Trophoblast cell (in vitro differentiated cells and primary cell): Measurements from ENCODE around the gene PLCL1.

Source experiments
- DNase-seq, 2 donors: peaks; one replicate each; pipeline ENCODE4 v3.0.0-alpha.2; 2016
- H2AFZ ChIP-seq: 2 replicates; pipeline ENCODE4 v1.6.1; 2013; ENCODE audit warnings: low read length, moderate library complexity, mild to moderate bottlenecking; ENCODE audit not compliant: insufficient read depth, poor library complexity
- H2AK5ac ChIP-seq: 2 replicates; pipeline ENCODE4 v1.6.1; 2013; ENCODE audit warnings: mild to moderate bottlenecking, low read length
- H2BK120ac ChIP-seq: 2 replicates; pipeline ENCODE4 v1.6.1; 2013; ENCODE audit warnings: low read length, mild to moderate bottlenecking, moderate library complexity; ENCODE audit not compliant: insufficient read depth, poor library complexity
- H2BK12ac ChIP-seq: 2 replicates; pipeline ENCODE4 v1.6.1; 2013; ENCODE audit warnings: mild to moderate bottlenecking, low read length, moderate library complexity
- H2BK5ac ChIP-seq: 2 replicates; pipeline ENCODE4 v1.6.1; 2013; ENCODE audit warnings: low read length, low read depth, moderate library complexity, mild to moderate bottlenecking; ENCODE audit not compliant: poor library complexity
- H3K14ac ChIP-seq: 2 replicates; pipeline ENCODE4 v1.6.1; 2013; ENCODE audit warnings: mild to moderate bottlenecking, low read length
- H3K18ac ChIP-seq: 2 replicates; pipeline ENCODE4 v1.6.1; 2013; ENCODE audit warnings: mild to moderate bottlenecking, low read length
- H3K23ac ChIP-seq: 2 replicates; pipeline ENCODE4 v1.6.1; 2013; ENCODE audit warnings: low read length
- H3K27ac ChIP-seq: 2 replicates; pipeline ENCODE4 v1.5.1; 2013; ENCODE audit warnings: low read depth, mild to moderate bottlenecking, inconsistent platforms, low read length, moderate library complexity
- H3K27me3 ChIP-seq: 2 replicates; pipeline ENCODE4 v1.6.1; 2013; ENCODE audit warnings: inconsistent platforms, mild to moderate bottlenecking, low read length, moderate library complexity; ENCODE audit not compliant: insufficient read depth
- H3K36me3 ChIP-seq, 2 experiments: 1 replicate in 1 of 2; 2 replicates in 1 of 2; pipeline ENCODE4 v1.6.1; 2013; ENCODE audit warnings: low read length in 2 of 2, mild to moderate bottlenecking in 2 of 2, moderate library complexity in 1 of 2; ENCODE audit not compliant: insufficient read depth in 2 of 2, control insufficient read depth in 1 of 2
- H3K4ac ChIP-seq: 2 replicates; pipeline ENCODE4 v1.6.1; 2013; ENCODE audit warnings: low read depth, mild to moderate bottlenecking, low read length, moderate library complexity
- H3K4me1 ChIP-seq, 2 experiments: 1 replicate in 1 of 2; 2 replicates in 1 of 2; pipeline ENCODE4 v1.6.1; 2013; ENCODE audit warnings: low read length in 2 of 2, mild to moderate bottlenecking in 2 of 2, moderate library complexity in 1 of 2; ENCODE audit not compliant: insufficient read depth in 2 of 2, control insufficient read depth in 1 of 2
- H3K4me2 ChIP-seq: 2 replicates; pipeline ENCODE4 v1.6.1; 2013; ENCODE audit warnings: inconsistent platforms, mild to moderate bottlenecking, low read length, moderate library complexity
- H3K4me3 ChIP-seq: 2 replicates; pipeline ENCODE4 v1.5.1; 2013; ENCODE audit warnings: mild to moderate bottlenecking, low read depth, low read length, inconsistent platforms
- H3K79me1 ChIP-seq: one replicate; pipeline ENCODE4 v1.6.1; 2013; ENCODE audit warnings: low read length
- H3K79me2 ChIP-seq: 2 replicates; pipeline ENCODE4 v1.6.1; 2013; ENCODE audit warnings: low read length, mild to moderate bottlenecking; ENCODE audit not compliant: control insufficient read depth, insufficient read depth, poor library complexity
- H3K9ac ChIP-seq: 2 replicates; pipeline ENCODE4 v1.6.1; 2013; ENCODE audit warnings: mild to moderate bottlenecking, low read length
- H3K9me3 ChIP-seq: 2 replicates; pipeline ENCODE4 v1.6.1; 2013; ENCODE audit warnings: low read depth, mild to moderate bottlenecking, control low read depth, inconsistent platforms, low read length; ENCODE audit not compliant: insufficient read depth
- H4K12ac ChIP-seq: 2 replicates; pipeline ENCODE4 v1.6.1; 2013; ENCODE audit warnings: low read depth, mild to moderate bottlenecking, low read length, moderate library complexity
- H4K8ac ChIP-seq: 2 replicates; pipeline ENCODE4 v1.6.1; 2013; ENCODE audit warnings: low read depth, mild to moderate bottlenecking, low read length, moderate library complexity
- H4K91ac ChIP-seq: one replicate; pipeline ENCODE4 v1.6.1; 2013; ENCODE audit warnings: low read depth, mild to moderate bottlenecking, low read length, moderate library complexity
- WGBS: extraction: QIAGEN DNeasy Blood & Tissue Kit; methylation state at CpG from one replicate; pipeline ENCODE4 v1.1.7; 2013; ENCODE audit warnings: missing lambda C conversion rate; ENCODE audit not compliant: insufficient read length, insufficient coverage; ENCODE audit errors: extremely low coverage; 5-methylcytosine and 5-hydroxymethylcytosine counted together

PLCL1 gene

DNA sequence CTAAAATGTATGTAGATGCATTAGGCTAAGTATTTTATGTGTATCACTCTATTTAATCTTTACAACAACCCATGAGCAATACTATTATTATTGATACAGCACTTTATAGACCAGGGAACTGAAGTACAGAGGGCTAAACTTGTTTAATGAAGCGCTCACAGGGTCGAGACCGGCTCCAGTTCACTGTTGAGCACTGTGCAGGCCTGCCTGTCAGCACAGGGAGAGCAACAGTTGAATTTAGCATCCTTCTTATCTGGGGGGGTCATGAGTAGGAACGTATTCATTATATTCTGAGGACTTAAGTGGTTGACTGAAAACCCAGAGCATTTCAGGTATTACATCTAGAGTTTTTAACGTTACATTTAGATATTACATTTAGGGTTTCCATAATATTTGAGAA is 120.1 kb downstream of the PLCL1 start:
- H2AK5ac ChIP-seq = no peak overlapping the region
- H4K91ac ChIP-seq = no peak overlapping the region
- H2BK12ac ChIP-seq = no peak overlapping the region
- DNase-seq = no peak
- no peak overlapping the region for H2AFZ ChIP-seq
- H4K8ac ChIP-seq = no peak overlapping the region
- H3K27me3 ChIP-seq = no peaks in the 10 kb centered on the region
- H3K79me1 ChIP-seq = no peaks in the 10 kb centered on the region
- H4K12ac ChIP-seq = no peak overlapping the region
- no peak overlapping the region for H3K4me3 ChIP-seq
- H2BK120ac ChIP-seq = no peak overlapping the region
- no peak overlapping the region for H3K4ac ChIP-seq
- no peaks in the 10 kb centered on the region for H3K36me3 ChIP-seq
- H2BK5ac ChIP-seq = no peak overlapping the region
- no peaks in the 10 kb centered on the region for H3K79me2 ChIP-seq
- WGBS = no CpG with 5 or more reads among the region's 5 CpGs
- no peak overlapping the region for H3K27ac ChIP-seq
- no peak overlapping the region for H3K18ac ChIP-seq
- H3K4me2 ChIP-seq = no peak overlapping the region
- no peak overlapping the region for H3K14ac ChIP-seq
- H3K4me1 ChIP-seq = no peaks in the 10 kb centered on the region
- no peak overlapping the region for H3K9ac ChIP-seq
- no peaks in the 10 kb centered on the region for H3K9me3 ChIP-seq
- no peak overlapping the region for H3K23ac ChIP-seq

DNA sequence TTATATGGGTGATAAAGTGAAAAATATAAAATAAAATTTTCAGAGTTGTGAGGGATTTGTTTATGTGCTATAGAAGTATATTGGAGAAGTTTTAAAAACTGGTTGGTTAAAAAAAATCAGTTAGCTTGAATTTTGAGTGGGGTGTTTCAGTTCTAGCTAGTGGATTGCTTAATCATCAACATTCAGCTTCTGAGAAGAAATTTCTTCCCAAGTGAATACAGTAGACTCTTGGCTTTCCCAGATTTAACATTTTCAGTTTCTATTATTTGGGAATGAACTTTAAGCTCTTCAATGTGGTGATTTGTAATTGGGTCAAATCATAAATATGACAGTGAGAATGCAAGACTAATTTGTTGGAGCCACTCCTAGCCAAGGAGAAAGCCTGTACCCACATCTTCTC is 120.8 kb downstream of the PLCL1 start:
- Histone ChIP-seq H4K12ac (no peak overlapping the region), H3K27me3 (no peaks in the 10 kb centered on the region), H3K27ac (no peak overlapping the region), H3K79me1 (no peaks in the 10 kb centered on the region), H3K79me2 (no peaks in the 10 kb centered on the region), H2BK12ac (no peak overlapping the region), H3K4me3 (no peak overlapping the region), H3K14ac (no peak overlapping the region), H3K36me3 (no peaks in the 10 kb centered on the region), H3K9me3 (no peaks in the 10 kb centered on the region), H4K8ac (no peak overlapping the region), H3K23ac (no peak overlapping the region), H2BK5ac (no peak overlapping the region), H2AFZ (no peak overlapping the region), H3K4ac (no peak overlapping the region), H3K4me1 (no peaks in the 10 kb centered on the region), H3K9ac (no peak overlapping the region), H3K18ac (no peak overlapping the region), H4K91ac (no peak overlapping the region), H3K4me2 (no peak overlapping the region), H2BK120ac (no peak overlapping the region), H2AK5ac (no peak overlapping the region)
- DNase-seq = no peak

DNA sequence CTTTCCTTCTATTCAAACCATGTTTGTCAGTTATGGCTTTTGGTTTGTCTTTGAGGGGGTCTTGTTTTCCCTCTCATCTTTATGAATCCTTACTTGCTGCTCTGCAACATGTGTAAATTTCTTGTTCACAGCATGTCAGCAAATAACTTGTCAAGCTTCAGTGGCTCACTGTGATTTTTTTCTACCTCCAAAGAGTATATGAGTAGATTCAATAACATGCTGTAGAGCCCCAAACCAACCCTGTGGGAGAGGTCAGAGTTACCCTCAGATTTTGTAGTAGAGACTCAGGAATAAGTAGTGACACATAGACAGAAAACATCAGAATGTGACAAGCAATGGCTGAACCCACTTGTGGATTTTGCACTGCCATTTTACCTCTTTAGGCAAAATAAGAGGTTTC is 121.6 kb downstream of the PLCL1 start:
- no peak overlapping the region for H2BK12ac ChIP-seq
- H3K18ac ChIP-seq = no peak overlapping the region
- H2AFZ ChIP-seq = no peak overlapping the region
- no peaks in the 10 kb centered on the region for H3K4me1 ChIP-seq
- no peak overlapping the region for H3K14ac ChIP-seq
- H3K4me3 ChIP-seq = no peak overlapping the region
- no peak overlapping the region for H2BK5ac ChIP-seq
- H3K9ac ChIP-seq = no peak overlapping the region
- no peak overlapping the region for H2AK5ac ChIP-seq
- H3K4ac ChIP-seq = no peak overlapping the region
- no peak overlapping the region for H4K12ac ChIP-seq
- H2BK120ac ChIP-seq = no peak overlapping the region
- H4K91ac ChIP-seq = no peak overlapping the region
- H3K27ac ChIP-seq = no peak overlapping the region
- H3K23ac ChIP-seq = no peak overlapping the region
- no peaks in the 10 kb centered on the region for H3K79me1 ChIP-seq
- no peaks in the 10 kb centered on the region for H3K79me2 ChIP-seq
- H4K8ac ChIP-seq = no peak overlapping the region
- no peak overlapping the region for H3K4me2 ChIP-seq
- DNase-seq = no peak
- H3K9me3 ChIP-seq = no peaks in the 10 kb centered on the region
- no peaks in the 10 kb centered on the region for H3K27me3 ChIP-seq
- H3K36me3 ChIP-seq = no peaks in the 10 kb centered on the region

DNA sequence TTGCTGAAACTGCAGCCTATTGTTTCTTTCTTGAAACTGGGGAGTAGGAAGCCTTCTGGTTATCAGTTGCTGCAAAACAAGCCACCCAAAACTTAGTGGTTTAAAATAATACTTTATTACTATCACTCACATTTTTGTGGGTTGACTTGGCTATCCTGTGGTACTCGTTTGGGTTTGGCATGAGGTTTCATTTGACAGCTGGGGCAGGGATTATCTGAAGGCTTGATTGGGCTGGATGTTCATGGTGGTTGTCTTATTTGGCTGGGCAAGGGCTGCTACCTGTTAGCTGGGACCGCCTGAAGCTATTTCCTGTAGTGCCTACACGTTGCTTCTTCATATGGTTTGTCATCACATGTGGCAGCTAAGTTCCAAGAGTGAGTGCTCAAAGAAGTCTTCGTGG is 122.3 kb downstream of the PLCL1 start:
- Histone ChIP-seq H3K4me2 (no peak overlapping the region), H3K79me2 (no peaks in the 10 kb centered on the region), H2AFZ (no peak overlapping the region), H3K9ac (no peak overlapping the region), H3K14ac (no peak overlapping the region), H3K18ac (no peak overlapping the region), H3K9me3 (no peaks in the 10 kb centered on the region), H2BK12ac (no peak overlapping the region), H3K4ac (no peak overlapping the region), H4K8ac (no peak overlapping the region), H2BK5ac (no peak overlapping the region), H4K91ac (no peak overlapping the region), H3K79me1 (no peaks in the 10 kb centered on the region), H3K27ac (no peak overlapping the region), H3K4me3 (no peak overlapping the region), H3K27me3 (no peaks in the 10 kb centered on the region), H3K36me3 (no peaks in the 10 kb centered on the region), H4K12ac (no peak overlapping the region), H3K23ac (no peak overlapping the region), H2BK120ac (no peak overlapping the region), H3K4me1 (no peaks in the 10 kb centered on the region), H2AK5ac (no peak overlapping the region)
- DNase-seq = no peak
- no CpG with 5 or more reads among the region's 4 CpGs for WGBS

DNA sequence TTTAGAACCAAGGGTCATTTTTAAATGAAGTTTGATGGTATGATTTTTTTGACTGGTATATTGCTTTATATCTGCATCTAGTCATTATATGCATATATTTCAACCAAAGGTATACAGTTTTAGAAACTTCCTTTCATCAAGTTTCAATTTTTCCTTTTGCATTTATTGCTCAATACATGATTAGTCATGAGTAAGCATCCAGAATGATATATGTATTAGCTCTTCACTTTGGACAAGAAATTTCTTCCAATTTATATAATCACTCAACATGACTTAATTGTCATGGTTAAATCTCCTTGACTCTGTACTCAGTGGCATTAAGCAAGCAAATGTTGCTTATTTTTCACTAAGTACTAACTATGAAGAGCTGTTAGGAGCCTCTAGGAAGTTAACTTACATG is 123.6 kb downstream of the PLCL1 start:
- H3K4me1 ChIP-seq = no peaks in the 10 kb centered on the region
- H2BK12ac ChIP-seq = no peak overlapping the region
- no peak overlapping the region for H3K18ac ChIP-seq
- no peak overlapping the region for H4K12ac ChIP-seq
- no peak overlapping the region for H4K91ac ChIP-seq
- no peak overlapping the region for H3K23ac ChIP-seq
- H3K4me2 ChIP-seq = no peak overlapping the region
- H3K27me3 ChIP-seq = no peaks in the 10 kb centered on the region
- H3K79me2 ChIP-seq = no peaks in the 10 kb centered on the region
- no peak overlapping the region for H3K27ac ChIP-seq
- no peaks in the 10 kb centered on the region for H3K36me3 ChIP-seq
- no peak overlapping the region for H3K4ac ChIP-seq
- H3K79me1 ChIP-seq = no peaks in the 10 kb centered on the region
- no peak overlapping the region for H2BK120ac ChIP-seq
- no peak overlapping the region for H2BK5ac ChIP-seq
- H3K14ac ChIP-seq = no peak overlapping the region
- H4K8ac ChIP-seq = no peak overlapping the region
- no peak overlapping the region for H3K9ac ChIP-seq
- H2AFZ ChIP-seq = no peak overlapping the region
- DNase-seq = no peak
- no peak overlapping the region for H3K4me3 ChIP-seq
- H3K9me3 ChIP-seq = no peaks in the 10 kb centered on the region
- no peak overlapping the region for H2AK5ac ChIP-seq
